Measurements from ENCODE around the gene CADM4. TPM values are rescaled to one million over a fixed set of nuclear protein-coding genes. Genes with fewer than 3 reads are reported as not detected.
A peak's percentile ranks its signal among the peaks of the same experiment; 100 is the strongest.

Gene CADM4
- total RNA-seq, 4 donors from 2014 or later: 31.6 to 67.9 (median 46.9) TPM

- WGBS: 89% methylated on average over 5 of the region's 5 CpGs
- TF ChIP-seq POLR2A (IDR thresholded peaks at IDR 0.05; ENCODE audit: low read depth): no peak
- TF ChIP-seq CTCF (IDR thresholded peaks at IDR 0.05): no peak
- TF ChIP-seq EP300 (IDR thresholded peaks at IDR 0.05): no peak
- no peak for TF ChIP-seq POLR2AphosphoS5 (IDR thresholded peaks at IDR 0.05)
- no peaks in the 10 kb centered on the region for H3K27me3 ChIP-seq
- H3K4me3 ChIP-seq: no peak overlapping the region
- no peak for DNase-seq (ENCODE audit: extremely low spot score)
- H3K27ac ChIP-seq (replicated peaks in 1 of 4): peak overlapping the region in 1 of 4 donors; percentile 76
- H3K9me3 ChIP-seq: no peaks in the 10 kb centered on the region
- H3K36me3 ChIP-seq: no peaks in the 10 kb centered on the region
- peaks cover 4 to 44% (median 31%) of the 10 kb centered on the region in 4 donors for H3K4me1 ChIP-seq
- intact Hi-C loops (cut with DNase I): no loop called here
These were observed 5.6 kb downstream of the CADM4 start for GRCh38 chr19:43634068-43634467.

- Histone ChIP-seq H3K4me1 (peaks cover 0 to 38% (median 25%) of the 10 kb centered on the region in 4 donors), H3K36me3 (no peaks in the 10 kb centered on the region), H3K4me3 (no peak overlapping the region), H3K9me3 (no peaks in the 10 kb centered on the region), H3K27me3 (no peaks in the 10 kb centered on the region), H3K27ac (replicated peaks in 1 of 4) (no peak overlapping the region)
- TF ChIP-seq POLR2A (IDR thresholded peaks at IDR 0.05; ENCODE audit: low read depth): no peak
- no peak for TF ChIP-seq CTCF (IDR thresholded peaks at IDR 0.05)
- TF ChIP-seq POLR2AphosphoS5 (IDR thresholded peaks at IDR 0.05): no peak
- TF ChIP-seq EP300 (IDR thresholded peaks at IDR 0.05): no peak
- DNase-seq (ENCODE audit: extremely low spot score): no peak
- WGBS: 97% methylated on average over 4 of the region's 4 CpGs
- intact Hi-C loops (cut with DNase I): no loop called here
These were observed 6.1 kb downstream of the CADM4 start for GRCh38 chr19:43633520-43633919.

GRCh38 chr19:43631491-43631890 lies 8.2 kb downstream of the CADM4 start:
- intact Hi-C loops (cut with DNase I): no loop called here
- Histone ChIP-seq H3K27ac (replicated peaks in 1 of 4) (no peak overlapping the region), H3K4me3 (no peak overlapping the region), H3K27me3 (no peaks in the 10 kb centered on the region), H3K4me1 (peaks cover 0 to 27% (median 22%) of the 10 kb centered on the region in 4 donors), H3K9me3 (no peaks in the 10 kb centered on the region), H3K36me3 (peaks cover 0 to 10% (median 2%) of the 10 kb centered on the region in 4 donors)
- 94% methylated on average over 5 of the region's 5 CpGs for WGBS
- TF ChIP-seq CTCF (IDR thresholded peaks at IDR 0.05) (no peak), POLR2AphosphoS5 (IDR thresholded peaks at IDR 0.05) (no peak), EP300 (IDR thresholded peaks at IDR 0.05) (no peak), POLR2A (IDR thresholded peaks at IDR 0.05; ENCODE audit: low read depth) (no peak)
- DNase-seq (ENCODE audit: extremely low spot score): no peak

- 95% methylated on average over 3 of the region's 3 CpGs for WGBS
- H3K36me3 ChIP-seq: peaks cover 0 to 35% (median 11%) of the 10 kb centered on the region in 4 donors
- no peaks in the 10 kb centered on the region for H3K4me1 ChIP-seq
- TF ChIP-seq EP300 (IDR thresholded peaks at IDR 0.05) (no peak), POLR2A (IDR thresholded peaks at IDR 0.05; ENCODE audit: low read depth) (no peak), CTCF (IDR thresholded peaks at IDR 0.05) (no peak), POLR2AphosphoS5 (IDR thresholded peaks at IDR 0.05) (no peak)
- H3K4me3 ChIP-seq: no peak overlapping the region
- no peak for DNase-seq (ENCODE audit: extremely low spot score)
- H3K9me3 ChIP-seq: no peaks in the 10 kb centered on the region
- no peaks in the 10 kb centered on the region for H3K27me3 ChIP-seq
- intact Hi-C loops (cut with DNase I): no loop called here
- no peak overlapping the region for H3K27ac ChIP-seq (replicated peaks in 1 of 4)
These were observed 10.9 kb downstream of the CADM4 start for GRCh38 chr19:43628646-43629326.

Data from esophagus muscularis mucosa (tissue), 4 donors.